Measurements from ENCODE around the gene HTR7. TPM values are rescaled to one million over a fixed set of nuclear protein-coding genes. Genes with fewer than 3 reads are reported as not detected.

HTR7 gene
- polyA plus RNA-seq, 1 donor (not counting 4 experiments of a cell fraction or from before 2014, with no cell fraction given), result 12.2 TPM

DNA sequence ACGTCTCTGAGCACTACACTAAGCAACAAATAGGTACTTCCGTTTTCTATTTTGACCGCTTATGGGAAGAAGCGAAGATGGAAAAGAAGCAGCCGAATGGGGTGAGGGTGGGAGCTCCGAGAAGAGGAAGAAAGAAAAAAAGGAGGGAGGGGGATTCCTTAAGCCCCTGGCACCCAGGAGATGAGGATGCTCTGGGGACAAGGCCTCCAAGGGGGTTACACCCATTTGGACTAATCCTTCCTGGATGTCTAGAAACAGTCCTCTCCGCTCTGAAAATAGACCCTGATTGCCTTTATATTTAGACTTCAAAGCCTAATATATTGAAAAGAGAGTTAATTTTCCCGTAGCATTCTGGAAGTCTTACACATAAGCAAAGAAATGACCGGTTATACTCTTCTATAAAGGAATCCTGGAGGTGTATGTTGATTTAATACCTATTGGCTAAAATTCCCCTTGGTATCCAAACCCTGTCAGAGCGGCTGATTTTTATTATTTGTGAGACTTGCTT is 676 bp upstream of the HTR7 start:
- Histone ChIP-seq H4K20me1 (ENCODE audit: control insufficient read depth, extremely low read depth, insufficient read depth, low read length) (no peaks in the 10 kb centered on the region), H3K4me2 (ENCODE audit: control insufficient read depth, extremely low read depth, insufficient read depth, low read depth, low read length) (peak overlapping the region; percentile 80), H3K9ac (ENCODE audit: control insufficient read depth, extremely low read depth, insufficient read depth, low read length) (peak overlapping the region; percentile 82), H3K36me3 (ENCODE audit: control insufficient read depth in 2 of 2, extremely low read depth in 1 of 2, insufficient read depth in 2 of 2, low read length in 2 of 2) (no peaks in the 10 kb centered on the region), H3K9me1 (ENCODE audit: control insufficient read depth, extremely low read depth, insufficient read depth, low read length) (no peaks in the 10 kb centered on the region), H2AFZ (ENCODE audit: control insufficient read depth, low read length) (peak overlapping the region; percentile 79), H3K27ac (ENCODE audit: control insufficient read depth, insufficient read depth, low read length) (peak overlapping the region; percentile 87), H3K9me3 (ENCODE audit: control insufficient read depth, low read depth, low read length) (no peaks in the 10 kb centered on the region), H3K4me3 (ENCODE audit: control insufficient read depth in 2 of 3, extremely low read depth in 1 of 3, insufficient read depth in 2 of 3, low read depth in 1 of 3, low read length in 3 of 3) (peak overlapping the region; percentile 60 to 72 (median 65)), H3K4me1 (ENCODE audit: control insufficient read depth, extremely low read depth, insufficient read depth, low read length) (peaks cover 34% of the 10 kb centered on the region), H3K79me2 (ENCODE audit: control insufficient read depth, insufficient read depth, low read length) (peaks cover 35% of the 10 kb centered on the region), H3K27me3 (ENCODE audit: control insufficient read depth, extremely low read depth, insufficient read depth, low read length) (no peaks in the 10 kb centered on the region)
- FAIRE-seq, result no peak
- TF ChIP-seq CTCF (optimal IDR thresholded peaks at IDR 0.05 in 1 of 3, IDR thresholded peaks at IDR 0.05 in 1 of 3, conservative IDR thresholded peaks at IDR 0.05 in 1 of 3; ENCODE audit: extremely low read depth in 1 of 3, insufficient read depth in 2 of 3, low read length in 3 of 3) (no peak), EZH2 (IDR thresholded peaks at IDR 0.05; ENCODE audit: low read length) (no peak)
- no peak for DNase-seq (ENCODE audit: low read depth, low spot score)
- dilution Hi-C loops (cut with MboI; ENCODE audit: extremely low pct_ligation_motif_present, low sequenced_read_pairs), result no loop called here

GRCh38 chr10:90856964-90857634 is 740 bp downstream of the HTR7 start:
- H3K27me3 ChIP-seq (ENCODE audit: control insufficient read depth, extremely low read depth, insufficient read depth, low read length), result no peaks in the 10 kb centered on the region
- H2AFZ ChIP-seq (ENCODE audit: control insufficient read depth, low read length), result peak overlapping the region; percentile 91
- no peak for TF ChIP-seq CTCF (optimal IDR thresholded peaks at IDR 0.05 in 1 of 3, IDR thresholded peaks at IDR 0.05 in 1 of 3, conservative IDR thresholded peaks at IDR 0.05 in 1 of 3; ENCODE audit: extremely low read depth in 1 of 3, insufficient read depth in 2 of 3, low read length in 3 of 3)
- no peak for TF ChIP-seq EZH2 (IDR thresholded peaks at IDR 0.05; ENCODE audit: low read length)
- H3K4me3 ChIP-seq (ENCODE audit: control insufficient read depth in 2 of 3, extremely low read depth in 1 of 3, insufficient read depth in 2 of 3, low read depth in 1 of 3, low read length in 3 of 3), result peak overlapping the region; percentile 60 to 79 (median 69)
- no peaks in the 10 kb centered on the region for H3K9me1 ChIP-seq (ENCODE audit: control insufficient read depth, extremely low read depth, insufficient read depth, low read length)
- H3K9ac ChIP-seq (ENCODE audit: control insufficient read depth, extremely low read depth, insufficient read depth, low read length), result peak overlapping the region; percentile 82
- no peaks in the 10 kb centered on the region for H3K9me3 ChIP-seq (ENCODE audit: control insufficient read depth, low read depth, low read length)
- DNase-seq (ENCODE audit: low read depth, low spot score), result no peak
- H3K4me2 ChIP-seq (ENCODE audit: control insufficient read depth, extremely low read depth, insufficient read depth, low read depth, low read length), result peak overlapping the region; percentile 90
- no peaks in the 10 kb centered on the region for H4K20me1 ChIP-seq (ENCODE audit: control insufficient read depth, extremely low read depth, insufficient read depth, low read length)
- FAIRE-seq, result peak; percentile 44
- no peaks in the 10 kb centered on the region for H3K36me3 ChIP-seq (ENCODE audit: control insufficient read depth in 2 of 2, extremely low read depth in 1 of 2, insufficient read depth in 2 of 2, low read length in 2 of 2)
- H3K79me2 ChIP-seq (ENCODE audit: control insufficient read depth, insufficient read depth, low read length), result peaks cover 46% of the 10 kb centered on the region
- H3K27ac ChIP-seq (ENCODE audit: control insufficient read depth, insufficient read depth, low read length), result peak overlapping the region; percentile 60
- peaks cover 34% of the 10 kb centered on the region for H3K4me1 ChIP-seq (ENCODE audit: control insufficient read depth, extremely low read depth, insufficient read depth, low read length)
- dilution Hi-C loops (cut with MboI; ENCODE audit: extremely low pct_ligation_motif_present, low sequenced_read_pairs), result no loop called here
